Colonic mucosa (tissue), 4 donors: ENCODE data around the gene ATP5MC3. TPM values are rescaled to one million over a fixed set of nuclear protein-coding genes. Genes with fewer than 3 reads are reported as not detected.

Source experiments
- DNase-seq: peaks from one replicate; pipeline ENCODE4 v3.0.0-alpha.2; 2020
- H3K27ac ChIP-seq: fragments of 200-600 bp; one replicate; pipeline ENCODE4 v1.8.0; 2021
- H3K27me3 ChIP-seq: fragments of 200-600 bp; one replicate; pipeline ENCODE4 v1.8.0; 2021
- H3K36me3 ChIP-seq: fragments of 200-600 bp; one replicate; pipeline ENCODE4 v1.8.0; 2021
- H3K4me1 ChIP-seq: fragments of 200-600 bp; one replicate; pipeline ENCODE4 v1.8.0; 2021; ENCODE audit warnings: mild to moderate bottlenecking
- H3K4me3 ChIP-seq: fragments of 200-600 bp; one replicate; pipeline ENCODE4 v1.8.0; 2021
- H3K9ac ChIP-seq, 2 donors: one replicate each; pipeline ENCODE4 v1.7.0; 2013; ENCODE audit warnings: control low read depth in 2 of 2, low read depth in 2 of 2, low read length in 2 of 2
- H3K9me3 ChIP-seq: fragments of 200-600 bp; one replicate; pipeline ENCODE4 v1.8.0; 2021
- intact Hi-C: fragments of 100-400 bp; cut with DNase I; formaldehyde crosslinking; loops from one replicate; pipeline ENCODE4 v1.14.1; 2022
- total RNA-seq, 2 donors: library from RNA; stranded (reverse); fragmentation: NEBNext Ultra II Directional in 1 of 2; extraction: Animal tissue kit (Norgen Biotek cat#: 25700) in 1 of 2; gene quantifications; one replicate each; pipeline ENCODE4 v1.2.1, GENCODE V29; 2021
- TF ChIP-seq, protein P1 (sequence below): fragments of 200-600 bp; IDR thresholded peaks from one replicate; pipeline ENCODE4 v1.8.0; 2022; ENCODE audit warnings: antibody characterized with exemption, mild to moderate bottlenecking
- donor health status: healthy.
- donor health status: DM: no; HTN: no; CAD: no.
- donor health status: DM: no; HTN: no; CAD: no.

ATP5MC3 gene
- total RNA-seq, 2 donors from 2014 or later: 610 to 690 TPM

DNA sequence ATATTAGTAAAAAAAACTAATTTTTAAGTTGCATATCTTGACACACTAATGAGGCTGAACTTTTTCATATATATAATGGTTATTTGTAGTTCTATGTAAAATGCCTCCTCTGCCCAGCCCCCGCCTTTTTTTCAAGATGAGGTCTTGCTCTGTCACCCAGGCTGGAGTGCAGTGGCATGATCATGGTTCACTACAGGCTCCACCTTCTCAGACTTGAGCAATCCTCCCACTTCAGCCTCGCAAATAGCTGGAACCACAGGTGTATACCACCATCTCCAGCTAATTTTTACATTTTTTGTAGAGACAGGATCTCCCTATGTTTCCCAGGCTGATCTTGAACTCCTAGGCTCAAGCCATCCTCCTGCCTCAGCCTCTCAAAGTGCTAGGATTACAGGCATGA is 37.8 kb downstream of the ATP5MC3 start:
- intact Hi-C loops: no loop called here
- Histone ChIP-seq H3K36me3 (no peaks in the 10 kb centered on the region), H3K4me1 (no peaks in the 10 kb centered on the region), H3K9me3 (no peaks in the 10 kb centered on the region), H3K27me3 (no peaks in the 10 kb centered on the region), H3K27ac (no peak overlapping the region), H3K4me3 (no peak overlapping the region), H3K9ac (no peak overlapping the region)
- TF ChIP-seq, protein P1, sequence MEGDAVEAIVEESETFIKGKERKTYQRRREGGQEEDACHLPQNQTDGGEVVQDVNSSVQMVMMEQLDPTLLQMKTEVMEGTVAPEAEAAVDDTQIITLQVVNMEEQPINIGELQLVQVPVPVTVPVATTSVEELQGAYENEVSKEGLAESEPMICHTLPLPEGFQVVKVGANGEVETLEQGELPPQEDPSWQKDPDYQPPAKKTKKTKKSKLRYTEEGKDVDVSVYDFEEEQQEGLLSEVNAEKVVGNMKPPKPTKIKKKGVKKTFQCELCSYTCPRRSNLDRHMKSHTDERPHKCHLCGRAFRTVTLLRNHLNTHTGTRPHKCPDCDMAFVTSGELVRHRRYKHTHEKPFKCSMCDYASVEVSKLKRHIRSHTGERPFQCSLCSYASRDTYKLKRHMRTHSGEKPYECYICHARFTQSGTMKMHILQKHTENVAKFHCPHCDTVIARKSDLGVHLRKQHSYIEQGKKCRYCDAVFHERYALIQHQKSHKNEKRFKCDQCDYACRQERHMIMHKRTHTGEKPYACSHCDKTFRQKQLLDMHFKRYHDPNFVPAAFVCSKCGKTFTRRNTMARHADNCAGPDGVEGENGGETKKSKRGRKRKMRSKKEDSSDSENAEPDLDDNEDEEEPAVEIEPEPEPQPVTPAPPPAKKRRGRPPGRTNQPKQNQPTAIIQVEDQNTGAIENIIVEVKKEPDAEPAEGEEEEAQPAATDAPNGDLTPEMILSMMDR: no peak
- no peak for DNase-seq

DNA sequence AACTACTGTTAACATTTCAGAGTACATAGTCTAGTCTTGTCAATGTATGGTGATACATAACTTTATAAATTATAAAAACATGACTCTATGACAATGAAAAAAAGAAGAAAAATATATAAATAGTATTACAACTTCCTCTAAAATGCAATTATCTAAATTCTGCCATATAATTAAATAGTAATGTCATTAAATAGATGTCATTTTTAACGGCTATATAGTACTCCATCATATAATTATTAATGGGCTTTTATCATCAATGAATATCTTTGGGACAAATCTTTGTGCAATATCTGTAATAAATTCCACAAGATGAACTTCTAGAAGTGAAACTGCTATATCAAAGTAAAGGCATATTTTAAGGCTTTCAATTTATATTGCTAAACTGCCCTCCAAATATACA is 38.3 kb downstream of the ATP5MC3 start:
- intact Hi-C loops: no loop called here

DNA sequence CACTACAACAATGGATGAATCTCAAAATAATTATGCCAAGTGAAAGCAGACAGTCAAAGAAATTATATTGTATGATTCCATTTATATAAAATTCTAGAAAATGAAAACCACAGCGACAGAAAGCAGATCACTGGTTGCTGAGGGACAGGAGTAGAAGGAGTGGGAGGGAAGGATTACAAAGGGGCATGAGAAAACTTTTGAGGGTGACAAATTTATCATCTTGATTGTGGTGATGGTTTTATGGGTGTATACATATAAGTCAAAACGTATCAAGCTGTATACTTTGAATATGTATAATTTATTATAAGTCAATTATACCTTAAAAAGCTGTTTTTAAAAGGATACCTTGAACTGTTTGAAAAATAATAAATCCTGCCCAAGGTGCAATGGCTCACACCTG is 41.2 kb downstream of the ATP5MC3 start:
- TF ChIP-seq, protein P1: no peak
- Histone ChIP-seq H3K9ac (no peak overlapping the region), H3K36me3 (peaks cover 4% of the 10 kb centered on the region), H3K9me3 (no peaks in the 10 kb centered on the region), H3K4me3 (no peak overlapping the region), H3K27me3 (no peaks in the 10 kb centered on the region), H3K4me1 (peaks cover 5% of the 10 kb centered on the region), H3K27ac (no peak overlapping the region)
- intact Hi-C loops: no loop called here
- no peak for DNase-seq

More for the DNA sequence above, 38.3 kb downstream of the ATP5MC3 start:
- Histone ChIP-seq H3K27ac (no peak overlapping the region), H3K9ac (no peak overlapping the region), H3K36me3 (no peaks in the 10 kb centered on the region), H3K27me3 (no peaks in the 10 kb centered on the region), H3K9me3 (no peaks in the 10 kb centered on the region), H3K4me1 (no peaks in the 10 kb centered on the region), H3K4me3 (no peak overlapping the region)
- TF ChIP-seq, protein P1: no peak
- no peak for DNase-seq

DNA sequence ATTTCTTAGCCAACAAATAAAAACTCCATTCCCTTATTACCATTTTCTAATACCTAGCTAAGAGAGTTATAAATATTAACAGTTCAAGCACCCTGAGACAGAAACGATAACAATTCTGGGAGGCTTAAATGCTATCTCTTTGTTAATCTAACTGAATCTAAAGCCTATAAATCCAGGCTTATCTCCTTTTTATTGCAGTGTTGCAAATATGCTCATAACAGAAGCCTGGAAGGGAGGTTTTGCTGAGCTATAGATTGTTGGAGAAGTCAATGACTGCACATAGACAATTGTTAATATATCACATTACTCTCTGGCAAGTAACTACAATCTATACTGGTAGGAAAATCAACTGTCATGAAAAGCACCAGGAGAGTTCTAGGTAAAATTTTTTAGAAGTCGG is 43.7 kb downstream of the ATP5MC3 start:
- no peaks in the 10 kb centered on the region for H3K27me3 ChIP-seq
- H3K4me1 ChIP-seq: peaks cover 5% of the 10 kb centered on the region
- peaks cover 4% of the 10 kb centered on the region for H3K36me3 ChIP-seq
- no peak for DNase-seq
- no peak overlapping the region for H3K9ac ChIP-seq
- intact Hi-C loops: no loop called here
- TF ChIP-seq, protein P1: no peak
- H3K4me3 ChIP-seq: no peak overlapping the region
- no peaks in the 10 kb centered on the region for H3K9me3 ChIP-seq
- H3K27ac ChIP-seq: no peak overlapping the region

DNA sequence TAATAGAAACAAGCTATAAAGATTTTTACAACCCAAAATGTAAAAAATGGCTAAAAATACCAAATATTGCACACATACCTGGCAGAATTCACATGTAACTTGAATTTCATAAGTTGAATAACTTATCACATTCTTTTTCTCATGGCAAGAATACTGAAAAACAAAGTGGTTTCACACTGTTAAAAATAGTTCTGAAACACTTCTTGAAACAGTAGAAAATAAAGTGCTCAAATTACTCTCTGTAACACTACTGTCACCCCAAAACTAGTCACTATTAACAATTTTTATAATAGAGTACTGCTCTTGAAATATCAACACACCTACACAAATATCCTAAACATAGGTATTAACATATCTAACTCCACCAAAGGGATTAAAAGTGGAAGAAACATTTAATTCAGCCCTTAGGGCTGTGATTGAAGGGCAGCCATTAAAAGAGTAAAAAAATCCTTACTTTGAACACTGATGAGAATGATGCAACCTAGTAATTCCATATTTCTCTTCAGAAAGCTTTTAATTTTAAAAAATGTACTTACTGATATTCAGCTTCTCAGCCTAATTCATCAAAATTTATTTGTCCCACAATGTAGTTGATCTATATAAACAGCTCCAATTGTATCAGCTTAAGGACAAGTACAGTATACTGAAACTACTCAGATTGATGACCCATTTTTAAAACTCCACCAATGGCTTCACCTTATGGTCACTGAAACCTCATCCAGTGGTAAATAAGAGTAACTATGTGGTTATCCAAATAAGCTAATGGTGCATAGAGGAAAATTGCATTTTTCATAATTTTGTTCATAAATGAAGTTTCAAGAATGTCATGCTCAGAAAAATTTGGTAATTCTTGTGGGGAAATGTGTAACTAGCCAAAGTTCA is 44.9 kb downstream of the ATP5MC3 start:
- H3K9ac ChIP-seq: no peak overlapping the region
- H3K36me3 ChIP-seq: peaks cover 4% of the 10 kb centered on the region
- intact Hi-C loops: no loop called here

More for the DNA sequence above, 44.9 kb downstream of the ATP5MC3 start:
- no peaks in the 10 kb centered on the region for H3K9me3 ChIP-seq
- no peaks in the 10 kb centered on the region for H3K27me3 ChIP-seq
- H3K4me3 ChIP-seq: no peak overlapping the region
- no peak for DNase-seq
- peaks cover 5% of the 10 kb centered on the region for H3K4me1 ChIP-seq
- no peak overlapping the region for H3K27ac ChIP-seq
- TF ChIP-seq, protein P1: no peak
